Kidney glomerular epithelial cell (primary cell): ENCODE measurements around the gene TRIM23.

Experiments used
- DNase-seq: peaks from one replicate; lab custom pipeline; 2025; lab: John Stamatoyannopoulos, UW

TRIM23 gene

DNA sequence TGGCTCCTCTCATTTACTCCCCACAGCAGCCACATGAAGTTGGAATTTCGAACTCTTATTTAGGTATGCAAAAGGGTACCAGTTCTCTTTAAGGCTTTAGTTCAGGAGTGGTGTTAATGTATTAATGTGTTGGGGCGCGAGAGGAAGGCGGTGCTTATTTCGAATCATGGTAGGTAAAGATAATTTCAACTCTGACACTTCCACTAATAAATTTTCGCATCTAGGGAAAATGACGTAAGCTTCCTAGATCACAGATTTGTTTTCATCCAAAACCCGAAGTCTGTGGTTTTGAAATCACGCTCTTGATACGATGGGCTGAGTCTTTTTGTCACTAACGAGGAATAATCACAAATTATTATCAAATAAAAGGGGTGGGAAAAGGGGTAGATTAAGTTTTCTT is 60.4 kb downstream of the TRIM23 start:
- DNase-seq = no peak

- DNase-seq = peak; percentile 97
Measured at GRCh38 chr5:65562731-65563701, 61.1 kb downstream of the TRIM23 start, which contains the start of the genes CENPK and PPWD1. CENPK (minus strand) TSS chr5:65563168; CDS start chr5:65554907, 8,261 bp downstream. PPWD1 (plus strand) TSS chr5:65563296; CDS start chr5:65563311, 15 bp downstream.

DNA sequence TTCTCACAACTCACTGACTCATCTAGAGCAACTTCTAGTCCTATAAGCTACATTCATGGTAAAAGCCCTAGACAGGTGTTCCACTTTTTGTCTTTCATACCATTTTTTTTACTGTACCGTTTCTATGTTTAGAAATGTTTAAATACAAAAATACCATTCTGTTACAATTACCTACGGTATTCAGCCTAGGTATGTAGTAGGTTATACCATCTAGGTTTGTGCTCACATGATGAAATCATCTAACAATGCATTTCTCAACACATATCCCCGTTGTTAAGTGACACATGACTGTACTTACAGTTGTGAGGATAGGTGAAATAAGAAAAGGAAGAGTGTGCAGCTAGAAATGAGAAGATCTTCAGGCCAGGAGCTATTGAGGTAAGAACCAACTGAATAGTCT is 67.4 kb downstream of the TRIM23 start:
- no peak for DNase-seq

GRCh38 chr5:65556181-65556580 is 68.0 kb downstream of the TRIM23 start:
- DNase-seq = no peak

DNA sequence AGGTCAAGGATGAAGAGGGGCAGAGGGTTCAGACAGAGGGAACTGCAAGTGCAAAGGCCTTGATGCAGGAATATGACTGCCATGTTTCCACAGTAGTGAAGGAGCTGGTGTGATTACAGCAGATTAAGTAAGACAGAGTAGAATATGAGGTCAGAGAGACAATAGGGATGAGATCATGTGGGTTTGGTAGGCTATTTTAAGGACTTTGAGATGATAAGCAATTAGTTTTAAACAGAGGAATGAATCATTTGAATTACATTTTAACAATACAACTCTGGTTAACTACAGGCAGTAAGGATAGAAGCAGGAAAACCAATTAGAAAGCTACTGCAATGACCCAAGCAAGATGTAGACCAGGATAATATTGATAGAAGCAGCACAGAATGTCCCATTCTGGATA is 68.8 kb downstream of the TRIM23 start:
- no peak for DNase-seq

DNA sequence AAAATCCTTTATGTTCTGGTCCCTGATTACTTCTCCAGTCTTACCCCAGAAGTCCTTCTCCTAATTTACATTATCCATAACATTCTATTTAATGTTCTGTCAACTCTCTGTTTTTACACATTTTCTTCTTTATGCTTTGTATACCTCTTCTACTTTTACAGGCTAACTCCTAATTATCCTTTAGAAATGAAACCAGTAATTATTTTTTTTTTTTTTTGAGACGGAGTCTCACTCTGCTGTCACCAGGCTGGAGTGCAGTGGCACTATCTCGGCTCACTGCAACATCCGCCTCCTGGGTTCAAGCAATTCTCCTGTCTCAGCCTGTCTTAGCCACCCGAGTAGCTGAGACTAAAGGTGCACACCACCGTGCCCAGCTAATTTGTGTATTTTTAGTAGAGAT is 70.2 kb downstream of the TRIM23 start:
- no peak for DNase-seq

DNA sequence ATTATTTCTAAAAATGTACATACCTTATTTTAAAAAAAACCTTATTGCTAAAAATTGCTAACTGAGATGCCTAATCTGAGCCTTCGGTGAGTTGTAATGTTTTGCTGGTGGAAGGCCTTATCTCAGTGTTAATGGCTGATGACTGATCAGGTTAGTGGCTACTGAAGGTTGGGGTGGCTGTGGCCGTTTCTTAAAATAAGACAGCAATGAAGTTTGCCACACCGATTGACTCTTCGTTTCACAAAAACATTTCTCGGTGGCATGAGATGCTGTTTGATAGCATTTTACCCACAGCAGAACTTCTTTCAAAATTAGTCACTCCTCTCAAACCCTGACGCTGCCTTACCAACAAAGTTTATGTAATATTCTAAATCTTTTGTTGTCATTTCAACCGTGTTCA is 75.9 kb downstream of the TRIM23 start:
- DNase-seq = no peak

- DNase-seq = no peak
Measured at GRCh38 chr5:65546141-65546540, 78.0 kb downstream of the TRIM23 start.

DNA sequence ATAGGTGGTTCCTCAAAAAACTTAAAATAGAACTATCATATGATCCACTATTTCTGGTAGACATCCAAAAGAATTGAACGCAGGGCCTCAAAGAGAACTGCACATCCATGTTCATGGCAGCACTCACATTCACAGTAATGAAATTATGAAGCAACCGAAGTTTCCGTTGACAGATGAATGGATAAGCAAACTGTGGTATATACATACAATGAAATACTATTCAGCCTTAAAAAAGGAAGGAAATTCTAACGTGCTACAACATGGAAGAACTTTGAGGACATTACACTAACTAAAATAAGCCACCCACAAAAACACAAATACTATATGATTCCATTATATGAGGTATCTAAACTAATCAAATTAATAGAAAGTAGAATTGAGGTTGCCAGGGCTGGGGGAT is 79.7 kb downstream of the TRIM23 start:
- no peak for DNase-seq

GRCh38 chr5:65539827-65540226 is 84.3 kb downstream of the TRIM23 start:
- no peak for DNase-seq
